K562 (cell line): ENCODE results near the gene C1QTNF6. TPM values are rescaled to one million over a fixed set of nuclear protein-coding genes. Genes with fewer than 3 reads are reported as not detected.

ENCODE experiments used
- ATAC-seq: fragments of 200-7000 bp; cut with Tn5 transposase; 3 replicates; pipeline ENCODE4 v1.9.1; 2020; ENCODE audit warnings: moderate library complexity
- BruUV-seq: library from RNA; stranded (reverse); fragments of 400-500 nt; replicated peaks from 2 replicates; lab custom pipeline; 2021; lab: Mats Ljungman, UMichigan
- CTCF ChIA-PET: fragments of 300-600 bp; formaldehyde crosslinking; extraction: SDS; loops from one replicate; lab custom pipeline; 2021; ENCODE audit warnings: low intra/inter-chr PET ratio; lab: Yijun Ruan, JAX
- POLR2A ChIA-PET: fragments of 300-600, 350-650 bp; sonication (Branson Sonifier 250); formaldehyde crosslinking; extraction: SDS; loops from one replicate; lab custom pipeline; 2021; ENCODE audit warnings: antibody characterized with exemption, inconsistent platforms; lab: Yijun Ruan, JAX
- DNase-seq, 4 experiments: peaks; one replicate each; pipeline versions ENCODE4 v3.0.0 to v3.0.0-alpha.2; 2011 to 2018; ENCODE audit warnings: low spot score in 3 of 4, mixed read lengths in 3 of 4; ENCODE audit errors: extremely low read depth in 1 of 4
- FAIRE-seq: peaks from 2 replicates; lab custom pipeline; 2011; peaks lifted over from hg19 to GRCh38; lab: Jason Lieb, UNC
- H2AFZ ChIP-seq: 2 replicates; pipeline ENCODE4 v1.6.0; 2011; ENCODE audit warnings: low read depth, low read length, control low read depth, inconsistent platforms
- H3K27ac ChIP-seq: fragments of 200-600 bp; 3 replicates; pipeline ENCODE4 v1.8.0; 2011; ENCODE audit warnings: low read depth, mild to moderate bottlenecking, control low read depth, inconsistent platforms, low read length, moderate library complexity, mixed read lengths; ENCODE audit errors: extremely low read depth
- H3K27me3 ChIP-seq, 2 experiments: fragments of 300-600 bp in 1 of 2; 2 replicates in 1 of 2; 3 replicates in 1 of 2; pipeline versions ENCODE4 v1.6.0 to v1.8.0; 2011; ENCODE audit warnings: inconsistent platforms in 2 of 2, low read length in 2 of 2, mild to moderate bottlenecking in 1 of 2, mixed read lengths in 1 of 2, moderate library complexity in 1 of 2; ENCODE audit not compliant: control insufficient read depth in 2 of 2, insufficient read depth in 2 of 2
- H3K36me3 ChIP-seq: fragments of 300-600 bp; 3 replicates; pipeline ENCODE4 v1.8.0; 2011; ENCODE audit warnings: mild to moderate bottlenecking, low read length, inconsistent platforms; ENCODE audit not compliant: control insufficient read depth, insufficient read depth
- H3K4me1 ChIP-seq, 2 experiments: fragments of 200-600 bp in 1 of 2; replicated peaks in 1 of 2; 2 replicates in 1 of 2; 3 replicates in 1 of 2; pipeline versions ENCODE4 v1.5.1 to v1.8.0; 2011; ENCODE audit warnings: inconsistent platforms in 2 of 2, low read length in 2 of 2, mild to moderate bottlenecking in 1 of 2, mixed read lengths in 1 of 2, moderate library complexity in 1 of 2; ENCODE audit not compliant: control insufficient read depth in 2 of 2, insufficient read depth in 2 of 2
- H3K4me2 ChIP-seq: 2 replicates; pipeline ENCODE4 v1.6.1; 2011; ENCODE audit warnings: low read length, control low read depth, inconsistent platforms, mixed read lengths; ENCODE audit not compliant: insufficient read depth
- H3K4me3 ChIP-seq: fragments of 200-600 bp; sonication (generic), shearing (Covaris generic); 2 replicates; pipeline ENCODE4 v1.5.1; 2016; ENCODE audit warnings: control low read depth, inconsistent platforms
- H3K79me2 ChIP-seq: fragments of 200-600 bp; 3 replicates; pipeline ENCODE4 v1.8.0; 2011; ENCODE audit warnings: low read length, inconsistent platforms; ENCODE audit not compliant: control insufficient read depth, insufficient read depth
- H3K9ac ChIP-seq, 2 experiments: 2 replicates each; pipeline versions ENCODE4 v1.6.0 to v1.6.1; 2011; ENCODE audit warnings: low read depth in 2 of 2, low read length in 2 of 2, control low read depth in 1 of 2, inconsistent platforms in 1 of 2, mild to moderate bottlenecking in 1 of 2, mixed read lengths in 1 of 2; ENCODE audit not compliant: insufficient read depth in 1 of 2
- H3K9me1 ChIP-seq: one replicate; pipeline ENCODE4 v1.6.0; 2011; ENCODE audit warnings: inconsistent platforms, mild to moderate bottlenecking, low read length, moderate library complexity; ENCODE audit not compliant: control insufficient read depth, insufficient read depth
- H3K9me3 ChIP-seq: replicated peaks from 2 replicates; pipeline ENCODE4 v1.5.1; 2011; ENCODE audit warnings: low read depth, low read length, inconsistent platforms; ENCODE audit not compliant: control insufficient read depth, insufficient read depth
- H4K20me1 ChIP-seq: replicated peaks from 2 replicates; pipeline ENCODE4 v1.6.1; 2011; ENCODE audit warnings: low read length, inconsistent platforms, mixed read lengths; ENCODE audit not compliant: control insufficient read depth, insufficient read depth
- ZKSCAN1 ChIP-seq: fragments of 150-350 bp; IDR thresholded peaks from 2 replicates; pipeline ENCODE4 v1.6.1; 2016; ENCODE audit warnings: low read depth, low read length
- WGBS: fragments of 100-300 bp; shearing (Covaris generic); methylation state at CpG from one replicate; pipeline ENCODE4 v1.1.6; 2016; ENCODE audit warnings: low coverage, mixed read lengths; ENCODE audit not compliant: insufficient coverage; ENCODE audit errors: missing lambda C conversion rate; 5-methylcytosine and 5-hydroxymethylcytosine counted together
- in situ Hi-C: fragments of 300-500 bp; cut with MboI; formaldehyde crosslinking; loops from 4 replicates; pipeline ENCODE4 v1.15.0; 2018; ENCODE audit warnings: inconsistent platforms, mixed read lengths
- intact Hi-C: fragments of 100-400 bp; cut with micrococcal nuclease; formaldehyde crosslinking; loops from 2 replicates; pipeline ENCODE4 v1.14.2; 2022
- polyA plus RNA-seq, 8 experiments: library from polyadenylated mRNA; depleted of rRNA in 4 of 8; stranded (reverse) in 5 of 8; unstranded in 3 of 8; fragments of >200 nt; fragmentation: Nextera tagmentation in 2 of 8; fragmentation: Illumina TruSeq in 1 of 8; extraction: Ambion mirVana in 2 of 8; extraction: Trizol in 1 of 8; gene quantifications; 2 replicates each; pipeline versions ENCODE4 v1.2.1 to v1.2.3, GENCODE V29; 2011 to 2014; ENCODE audit warnings: inconsistent platforms in 1 of 8, missing spikeins in 1 of 8
- total RNA-seq, 7 experiments: library from RNA; depleted of rRNA in 6 of 7; stranded (reverse); fragments of >200 nt in 6 of 7; fragmentation: Illumina TruSeq in 2 of 7; extraction: Trizol in 2 of 7; gene quantifications; 2 replicates each; pipeline versions ENCODE4 v1.2.1 to v1.2.3, GENCODE V29; 2011 to 2021; ENCODE audit warnings: low replicate concordance in 1 of 7
- TF ChIP-seq, protein P1 (sequence below), 3 experiments: fragments of 200-800 bp in 1 of 3; fragments of 250-450 bp in 1 of 3; fragments of 450-650 bp in 1 of 3; sonication (Bioruptor Pico) in 1 of 3; sonication (Bioruptor generic) in 1 of 3; formaldehyde crosslinking in 1 of 3; IDR thresholded peaks; 2 replicates each; pipeline versions ENCODE4 v1.6.1 to v1.8.0; 2016 to 2022; ENCODE audit warnings: mild to moderate bottlenecking in 2 of 3, missing genetic modification characterization in 2 of 3, missing compliant biosample characterization in 1 of 3, moderate library complexity in 1 of 3

Gene C1QTNF6
- total and polyA plus RNA-seq, 9 of the 15 experiments (the other 6 are each of a cell fraction or from before 2014, with no cell fraction given): 0.18 to 0.92 (median 0.55) TPM

DNA sequence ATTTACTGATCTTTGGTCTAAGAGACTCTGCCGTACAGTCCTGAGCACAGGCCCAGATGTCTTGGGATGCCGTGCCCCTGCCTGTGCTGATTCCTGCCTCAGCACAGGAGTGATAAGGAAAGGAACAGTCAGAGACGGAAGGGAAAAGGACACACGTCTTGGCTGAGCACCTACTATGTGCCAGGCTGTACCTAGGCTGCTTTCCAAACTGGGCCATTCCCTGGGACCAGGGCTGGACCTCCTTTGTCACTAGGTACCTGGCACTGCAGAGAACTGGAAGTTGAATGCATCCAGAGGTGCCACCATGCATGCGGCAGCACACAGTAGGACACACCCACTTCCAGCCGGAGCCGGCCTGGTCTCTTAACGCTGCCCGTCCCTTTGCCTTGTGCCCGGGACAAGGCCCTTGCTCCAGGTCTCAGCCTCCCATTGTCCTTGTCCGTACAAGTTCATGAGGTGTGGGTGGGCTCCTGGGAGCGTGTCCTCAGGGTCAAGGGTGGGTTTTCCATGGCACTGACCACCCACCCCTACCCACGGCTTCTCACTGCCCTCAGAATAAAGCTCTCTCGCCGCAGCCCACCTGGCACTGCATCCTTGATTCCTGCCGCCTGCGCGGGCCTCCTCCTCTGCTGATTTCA is 25.3 kb upstream of the C1QTNF6 start:
- no TSS peak for BruUV-seq
- no peaks in the 10 kb centered on the region for H3K79me2 ChIP-seq
- H3K27me3 ChIP-seq: peaks cover 0 to 15% of the 10 kb centered on the region in 2 experiments; a peak in 2 of 5 replicates
- no peaks in the 10 kb centered on the region for H4K20me1 ChIP-seq
- DNase-seq: no peak
- no peak overlapping the region for H3K4me2 ChIP-seq
- no peaks in the 10 kb centered on the region for H3K36me3 ChIP-seq
- H3K4me3 ChIP-seq: no peak overlapping the region
- H3K9ac ChIP-seq: no peak overlapping the region
- no peaks in the 10 kb centered on the region for H3K9me1 ChIP-seq
- no peak overlapping the region for H3K27ac ChIP-seq
- peaks cover 0 to 17% of the 10 kb centered on the region in 2 experiments; a peak in 3 of 5 replicates for H3K4me1 ChIP-seq
- FAIRE-seq: no peak
- ATAC-seq: no peak
- TF ChIP-seq ZKSCAN1: peak; percentile 95
- TF ChIP-seq, protein P1, sequence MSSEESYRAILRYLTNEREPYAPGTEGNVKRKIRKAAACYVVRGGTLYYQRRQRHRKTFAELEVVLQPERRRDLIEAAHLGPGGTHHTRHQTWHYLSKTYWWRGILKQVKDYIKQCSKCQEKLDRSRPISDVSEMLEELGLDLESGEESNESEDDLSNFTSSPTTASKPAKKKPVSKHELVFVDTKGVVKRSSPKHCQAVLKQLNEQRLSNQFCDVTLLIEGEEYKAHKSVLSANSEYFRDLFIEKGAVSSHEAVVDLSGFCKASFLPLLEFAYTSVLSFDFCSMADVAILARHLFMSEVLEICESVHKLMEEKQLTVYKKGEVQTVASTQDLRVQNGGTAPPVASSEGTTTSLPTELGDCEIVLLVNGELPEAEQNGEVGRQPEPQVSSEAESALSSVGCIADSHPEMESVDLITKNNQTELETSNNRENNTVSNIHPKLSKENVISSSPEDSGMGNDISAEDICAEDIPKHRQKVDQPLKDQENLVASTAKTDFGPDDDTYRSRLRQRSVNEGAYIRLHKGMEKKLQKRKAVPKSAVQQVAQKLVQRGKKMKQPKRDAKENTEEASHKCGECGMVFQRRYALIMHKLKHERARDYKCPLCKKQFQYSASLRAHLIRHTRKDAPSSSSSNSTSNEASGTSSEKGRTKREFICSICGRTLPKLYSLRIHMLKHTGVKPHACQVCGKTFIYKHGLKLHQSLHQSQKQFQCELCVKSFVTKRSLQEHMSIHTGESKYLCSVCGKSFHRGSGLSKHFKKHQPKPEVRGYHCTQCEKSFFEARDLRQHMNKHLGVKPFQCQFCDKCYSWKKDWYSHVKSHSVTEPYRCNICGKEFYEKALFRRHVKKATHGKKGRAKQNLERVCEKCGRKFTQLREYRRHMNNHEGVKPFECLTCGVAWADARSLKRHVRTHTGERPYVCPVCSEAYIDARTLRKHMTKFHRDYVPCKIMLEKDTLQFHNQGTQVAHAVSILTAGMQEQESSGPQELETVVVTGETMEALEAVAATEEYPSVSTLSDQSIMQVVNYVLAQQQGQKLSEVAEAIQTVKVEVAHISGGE (CRISPR knock-in tag; IDR thresholded peaks at IDR 0.05): no peak
- POLR2A ChIA-PET: no interaction called here
- CTCF ChIA-PET: no interaction called here
- H3K9me3 ChIP-seq: no peaks in the 10 kb centered on the region
- 41% methylated on average over 17 of the region's 18 CpGs for WGBS
- intact Hi-C loops (no loop called here), in situ Hi-C loops (no loop called here)
- H2AFZ ChIP-seq: no peak overlapping the region
